A549 (cell line): ENCODE data around the gene PNMA8B. TPM values are rescaled to one million over a fixed set of nuclear protein-coding genes. Genes with fewer than 3 reads are reported as not detected.

ENCODE experiments used
- ATAC-seq, 2 experiments: fragments of 200-7000 bp in 1 of 2; fragments of >200 bp in 1 of 2; cut with Nextera tagmentation in 1 of 2; cut with Tn5 transposase in 1 of 2; 3 replicates each; pipeline versions ENCODE4 v1.8.0 to v1.9.1; 2018 to 2020; ENCODE audit warnings: mild to moderate bottlenecking in 1 of 2, moderate library complexity in 1 of 2
- CTCF ChIA-PET: fragments of 300-600 bp; sonication (Branson Sonifier 250); formaldehyde crosslinking; extraction: SDS; loops from one replicate; lab custom pipeline; 2021; ENCODE audit warnings: antibody characterized with exemption, inconsistent platforms; lab: Yijun Ruan, JAX
- POLR2A ChIA-PET: fragments of 350-600 bp; formaldehyde crosslinking; extraction: SDS; loops from one replicate; lab custom pipeline; 2021; ENCODE audit warnings: antibody characterized with exemption, inconsistent platforms; lab: Yijun Ruan, JAX
- DNase-seq, 2 experiments: peaks; one replicate each; pipeline versions ENCODE4 v3.0.0 to v3.0.0-alpha.2; 2011 to 2016; ENCODE audit warnings: low read depth in 1 of 2, low spot score in 1 of 2
- FAIRE-seq: peaks from 2 replicates; lab custom pipeline; 2011; peaks lifted over from hg19 to GRCh38; lab: Jason Lieb, UNC
- H3K27ac ChIP-seq, 2 experiments: fragments of >200 bp; sonication (Bioruptor Twin); formaldehyde crosslinking; 3 replicates each; pipeline ENCODE4 v1.5.1; 2016 to 2017
- H3K4me1 ChIP-seq: fragments of >200 bp; sonication (Bioruptor Twin); formaldehyde crosslinking; 3 replicates; pipeline ENCODE4 v1.6.1; 2016
- H3K4me2 ChIP-seq: fragments of >200 bp; sonication (Bioruptor Twin); formaldehyde crosslinking; 3 replicates; pipeline ENCODE4 v1.6.1; 2016
- H3K4me3 ChIP-seq: fragments of >200 bp; sonication (Bioruptor Twin); formaldehyde crosslinking; 3 replicates; pipeline ENCODE4 v1.5.1; 2016
- H3K9me3 ChIP-seq: fragments of >200 bp; sonication (Bioruptor Twin); formaldehyde crosslinking; 3 replicates; pipeline ENCODE4 v1.6.1; 2016
- CBX2 ChIP-seq: fragments of 200-600 bp; sonication (generic); IDR thresholded peaks from 2 replicates; pipeline ENCODE4 v1.6.1; 2016; ENCODE audit warnings: low read depth, mild to moderate bottlenecking, borderline replicate concordance
- CHD4 ChIP-seq: fragments of 200-600 bp; sonication (generic); IDR thresholded peaks from 2 replicates; pipeline ENCODE4 v1.6.1; 2016; ENCODE audit warnings: antibody characterized with exemption, mild to moderate bottlenecking, borderline replicate concordance
- CTCF ChIP-seq: fragments of >200 bp; sonication (Bioruptor Twin); formaldehyde crosslinking; IDR thresholded peaks from 3 replicates; pipeline ENCODE4 v1.5.1; 2016
- EHF ChIP-seq: fragments of 250-450 bp; sonication (Bioruptor Pico); IDR thresholded peaks from 2 replicates; pipeline ENCODE4 v1.5.0; 2020; ENCODE audit warnings: mild to moderate bottlenecking
- ELK1 ChIP-seq: fragments of 150-350 bp; IDR thresholded peaks from 2 replicates; pipeline ENCODE4 v1.6.1; 2014; ENCODE audit warnings: low read depth, mild to moderate bottlenecking, low read length
- ESRRA ChIP-seq: fragments of 150-350 bp; IDR thresholded peaks from 2 replicates; pipeline ENCODE4 v1.6.1; 2014; ENCODE audit warnings: mild to moderate bottlenecking, low read length, borderline replicate concordance
- FOSL2 ChIP-seq, 2 experiments: fragments of 450-650 bp in 1 of 2; fragments of >200 bp in 1 of 2; sonication (Bioruptor Twin) in 1 of 2; formaldehyde crosslinking; IDR thresholded peaks; 2 replicates each; pipeline versions ENCODE4 v1.5.0 to v1.6.1; 2016 to 2020; ENCODE audit warnings: mild to moderate bottlenecking in 1 of 2, moderate library complexity in 1 of 2
- FOXS1 ChIP-seq: fragments of 250-450 bp; sonication (Bioruptor Pico); IDR thresholded peaks from 2 replicates; pipeline ENCODE4 v1.5.0; 2020; ENCODE audit warnings: mild to moderate bottlenecking, moderate library complexity
- HOXB13 ChIP-seq: fragments of 250-450 bp; sonication (Bioruptor Pico); IDR thresholded peaks from 2 replicates; pipeline ENCODE4 v1.5.0; 2020; ENCODE audit warnings: low read depth, mild to moderate bottlenecking, moderate library complexity
- JUN ChIP-seq, 2 experiments: fragments of >200 bp; sonication (Bioruptor Twin); formaldehyde crosslinking; IDR thresholded peaks; 2 replicates in 1 of 2; 3 replicates in 1 of 2; pipeline ENCODE4 v1.6.1; 2016 to 2017
- KDM5A ChIP-seq: fragments of 200-600 bp; sonication (generic); IDR thresholded peaks from 2 replicates; pipeline ENCODE4 v1.6.1; 2016; ENCODE audit warnings: antibody characterized with exemption, mild to moderate bottlenecking
- NR3C1 ChIP-seq: fragments of >200 bp; sonication (Bioruptor Twin); formaldehyde crosslinking; IDR thresholded peaks from 3 replicates; pipeline ENCODE4 v1.6.1; 2017
- PBX3 ChIP-seq: IDR thresholded peaks from 2 replicates; pipeline ENCODE4 v1.6.1; 2012
- POLR2A ChIP-seq: IDR thresholded peaks from 2 replicates; pipeline ENCODE4 v1.6.1; 2012; ENCODE audit warnings: mild to moderate bottlenecking, low read length
- POLR2AphosphoS2 ChIP-seq: conservative IDR thresholded peaks from 2 replicates; pipeline ENCODE4 v1.6.1; 2012; ENCODE audit warnings: low read length, improper control_type of control experiment, inconsistent platforms
- RAD21 ChIP-seq, 2 experiments: fragments of >200 bp in 1 of 2; sonication (Bioruptor Twin) in 1 of 2; formaldehyde crosslinking in 1 of 2; IDR thresholded peaks in 1 of 2; conservative IDR thresholded peaks in 1 of 2; 2 replicates in 1 of 2; 3 replicates in 1 of 2; pipeline ENCODE4 v1.6.1; 2012 to 2018; ENCODE audit warnings: inconsistent platforms in 1 of 2
- RCOR1 ChIP-seq: fragments of 150-350 bp; IDR thresholded peaks from 2 replicates; pipeline ENCODE4 v1.6.1; 2014; ENCODE audit warnings: antibody characterized with exemption, low read length, low read depth
- REST ChIP-seq: fragments of 200-600 bp; sonication (generic); IDR thresholded peaks from 2 replicates; pipeline ENCODE4 v1.6.1; 2016; ENCODE audit warnings: antibody characterized with exemption, mild to moderate bottlenecking, moderate library complexity
- RNF2 ChIP-seq: fragments of 200-600 bp; sonication (generic); IDR thresholded peaks from 2 replicates; pipeline ENCODE4 v1.6.1; 2016; ENCODE audit warnings: low read depth, mild to moderate bottlenecking, antibody characterized with exemption, moderate library complexity, borderline replicate concordance
- SREBF2 ChIP-seq: fragments of 450-650 bp; IDR thresholded peaks from 2 replicates; pipeline ENCODE4 v1.6.1; 2014; ENCODE audit warnings: mild to moderate bottlenecking, moderate library complexity
- TFCP2L1 ChIP-seq: fragments of 250-450 bp; sonication (Bioruptor Pico); IDR thresholded peaks from 2 replicates; pipeline ENCODE4 v1.5.0; 2021; ENCODE audit warnings: mild to moderate bottlenecking
- ZC3H11A ChIP-seq: fragments of 450-650 bp; IDR thresholded peaks from 2 replicates; pipeline ENCODE4 v1.6.1; 2014; ENCODE audit warnings: antibody characterized with exemption, mild to moderate bottlenecking
- ZFP36 ChIP-seq: fragments of 450-650 bp; IDR thresholded peaks from 2 replicates; pipeline ENCODE4 v1.6.1; 2014; ENCODE audit warnings: borderline replicate concordance; ENCODE audit not compliant: partially characterized antibody
- WGBS: methylation state at CpG from one replicate; pipeline ENCODE4 v1.1.6; 2017; ENCODE audit errors: missing lambda C conversion rate; 5-methylcytosine and 5-hydroxymethylcytosine counted together
- polyA plus RNA-seq, 4 experiments: library from polyadenylated mRNA; depleted of rRNA in 3 of 4; stranded (reverse); fragments of >200 nt; fragmentation: RNase III in 1 of 4; extraction: RNeasy Plus Mini Kit Qiagen cat#74134 plus additional on column Dnase treatment in 1 of 4; gene quantifications; 2 replicates in 3 of 4; 3 replicates in 1 of 4; pipeline ENCODE4 v1.2.3, GENCODE V29; 2011 to 2017

Gene PNMA8B
- polyA plus RNA-seq, 2 of the 4 experiments (the other 2 are of a cell fraction): not detected

GRCh38 chr19:46542428-46543230 lies 47.0 kb upstream of the PNMA8B start (continued):
- TF ChIP-seq JUN (IDR thresholded peaks at IDR 0.05): no peak

GRCh38 chr19:46537136-46538097 lies 41.8 kb upstream of the PNMA8B start:
- FAIRE-seq (peak; percentile 90), DNase-seq (peak; percentile 55 to 59), ATAC-seq (peak; percentile 84 to 89)
- ChIA-PET POLR2A (no interaction called here), CTCF (interaction anchor here (0.6 to 43.4 kb wide), 37 partner anchors 9 to 459 kb away, joined by 3 to 1052 read pairs (median 4); partner anchors contain the start of genes IGFL1 and PPP5C)
- WGBS: 21% methylated on average over 19 of the region's 19 CpGs
- Histone ChIP-seq H3K4me2 (no peak overlapping the region), H3K9me3 (no peaks in the 10 kb centered on the region), H3K27ac (no peak overlapping the region), H3K4me1 (no peaks in the 10 kb centered on the region), H3K4me3 (no peak overlapping the region)
- TF ChIP-seq NR3C1: no peak
- 0 out of 5 replicates have a peak, but pooled peaks of 1 of the 2 experiments have one; percentile 12 for TF ChIP-seq RAD21 (conservative IDR thresholded peaks at IDR 0.05 in 1 of 2, IDR thresholded peaks at IDR 0.05 in 1 of 2)
- TF ChIP-seq CTCF: peak; percentile 77
- no peak for TF ChIP-seq ZFP36

GRCh38 chr19:46536391-46536790 lies 40.7 kb upstream of the PNMA8B start:
- DNase-seq: no peak
- Histone ChIP-seq H3K4me3 (no peak overlapping the region), H3K4me1 (no peaks in the 10 kb centered on the region), H3K27ac (no peak overlapping the region), H3K9me3 (no peaks in the 10 kb centered on the region), H3K4me2 (no peak overlapping the region)
- FAIRE-seq: no peak
- ATAC-seq: no peak
- ChIA-PET CTCF (interaction anchor here (0.6 to 43.4 kb wide), 18 partner anchors 5 to 458 kb away, joined by 3 to 1052 read pairs (median 4); partner anchors contain the start of gene IGFL1), POLR2A (no interaction called here)
- WGBS: 57% methylated on average over 7 of the region's 7 CpGs
- TF ChIP-seq CBX2 (no peak), PBX3 (no peak), CHD4 (no peak), EHF (CRISPR knock-in tag) (no peak), ZC3H11A (no peak), JUN (IDR thresholded peaks at IDR 0.05) (no peak), HOXB13 (CRISPR knock-in tag) (no peak), KDM5A (no peak), FOSL2 (IDR thresholded peaks at IDR 0.05) (no peak), FOSL2 (CRISPR knock-in tag; IDR thresholded peaks at IDR 0.05) (no peak), POLR2A (no peak), ESRRA (no peak), ELK1 (no peak), RCOR1 (no peak), SREBF2 (no peak), POLR2AphosphoS2 (no peak), REST (no peak), RNF2 (no peak), NR3C1 (no peak), TFCP2L1 (CRISPR knock-in tag) (no peak), FOXS1 (no peak)
